HL-60 (cell line): ENCODE measurements around the gene MPRIP.

Source experiments
- DNase-seq, 2 experiments: peaks; one replicate each; pipeline ENCODE4 v3.0.0-alpha.2; 2010 to 2020; ENCODE audit warnings: low read depth in 1 of 2, low spot score in 1 of 2
- H3K27ac ChIP-seq: fragments of 250-450 bp; sonication (Bioruptor Pico); replicated peaks from 2 replicates; pipeline ENCODE4 v1.5.1; 2020; ENCODE audit warnings: mild to moderate bottlenecking, moderate library complexity
- H3K27me3 ChIP-seq: fragments of 250-450 bp; sonication (Bioruptor Pico); 2 replicates; pipeline ENCODE4 v1.5.1; 2021; ENCODE audit warnings: mild to moderate bottlenecking, moderate library complexity; ENCODE audit not compliant: insufficient read depth, poor library complexity, severe bottlenecking
- H3K4me3 ChIP-seq: replicated peaks from 2 replicates; pipeline ENCODE4 v1.5.1; 2011; ENCODE audit warnings: mild to moderate bottlenecking, control low read depth, low read length; ENCODE audit not compliant: insufficient read depth
- CTCF ChIP-seq: IDR thresholded peaks from one replicate; pipeline ENCODE4 v1.5.1; 2011; ENCODE audit warnings: low read length, control low read depth, inconsistent platforms; ENCODE audit not compliant: insufficient read depth
- GABPA ChIP-seq: IDR thresholded peaks from 2 replicates; pipeline ENCODE4 v1.6.1; 2012; ENCODE audit warnings: low read depth
- POLR2AphosphoS5 ChIP-seq: IDR thresholded peaks from 2 replicates; pipeline ENCODE4 v1.6.1; 2012; ENCODE audit warnings: low read depth
- REST ChIP-seq: IDR thresholded peaks from 2 replicates; pipeline ENCODE4 v1.6.1; 2012; ENCODE audit warnings: low read depth; ENCODE audit not compliant: insufficient replicate concordance
- SPI1 ChIP-seq: IDR thresholded peaks from 2 replicates; pipeline ENCODE4 v1.6.1; 2012; ENCODE audit warnings: low read depth, mild to moderate bottlenecking, borderline replicate concordance

MPRIP gene

GRCh38 chr17:17097763-17098345 is 55.6 kb downstream of the MPRIP start:
- Histone ChIP-seq H3K27ac (no peak overlapping the region), H3K27me3 (no peaks in the 10 kb centered on the region), H3K4me3 (no peak overlapping the region)
- no peak for DNase-seq
- TF ChIP-seq GABPA (no peak), CTCF (no peak), SPI1 (no peak), POLR2AphosphoS5 (no peak), REST (no peak)

GRCh38 chr17:17098551-17099179 is 56.4 kb downstream of the MPRIP start:
- DNase-seq = no peak
- Histone ChIP-seq H3K27me3 (no peaks in the 10 kb centered on the region), H3K27ac (no peak overlapping the region), H3K4me3 (no peak overlapping the region)
- TF ChIP-seq CTCF = no peak
- no peak for TF ChIP-seq REST
- no peak for TF ChIP-seq GABPA
- no peak for TF ChIP-seq SPI1
- no peak for TF ChIP-seq POLR2AphosphoS5

- Histone ChIP-seq H3K27ac (no peak overlapping the region), H3K4me3 (no peak overlapping the region), H3K27me3 (no peaks in the 10 kb centered on the region)
- TF ChIP-seq CTCF = no peak
- no peak for TF ChIP-seq POLR2AphosphoS5
- no peak for DNase-seq
Observed at GRCh38 chr17:17102176-17102575, 59.9 kb downstream of the MPRIP start.

- no peak overlapping the region for H3K4me3 ChIP-seq
- no peak for DNase-seq
- no peaks in the 10 kb centered on the region for H3K27me3 ChIP-seq
- no peak for TF ChIP-seq POLR2AphosphoS5
- no peak for TF ChIP-seq CTCF
- no peak for TF ChIP-seq REST
- TF ChIP-seq GABPA = no peak
- TF ChIP-seq SPI1 = no peak
- H3K27ac ChIP-seq = no peak overlapping the region
Observed at GRCh38 chr17:17103160-17103559, 60.9 kb downstream of the MPRIP start.
